BLaER1 treated with 17β-estradiol and CSF1 and Interleukin-3, amounts not matched to agents 10 nM and 100 nM (cell line): ENCODE measurements around the gene IQCK.

Experiments
- H3K27ac ChIP-seq, 11 experiments: shearing (Covaris generic); formaldehyde crosslinking; 2 replicates each; pipeline ENCODE4 v1.8.1; 2022
- H3K27me3 ChIP-seq, 11 experiments: shearing (Covaris generic); formaldehyde crosslinking; 2 replicates each; pipeline ENCODE4 v1.8.1; 2022
- H3K36me3 ChIP-seq, 11 experiments: shearing (Covaris generic); formaldehyde crosslinking; 2 replicates each; pipeline ENCODE4 v1.8.1; 2022
- H3K4me1 ChIP-seq, 10 experiments: shearing (Covaris generic); formaldehyde crosslinking; 2 replicates each; pipeline ENCODE4 v1.8.1; 2022
- H3K4me2 ChIP-seq, 11 experiments: shearing (Covaris generic); formaldehyde crosslinking; 2 replicates each; pipeline ENCODE4 v1.8.1; 2022
- H3K4me3 ChIP-seq, 10 experiments: shearing (Covaris generic); formaldehyde crosslinking; 2 replicates each; pipeline ENCODE4 v1.8.1; 2022
- H3K9ac ChIP-seq, 11 experiments: shearing (Covaris generic); formaldehyde crosslinking; 2 replicates each; pipeline ENCODE4 v1.8.1; 2022
- H3K9me3 ChIP-seq, 11 experiments: shearing (Covaris generic); formaldehyde crosslinking; replicated peaks in 1 of 11; 2 replicates each; pipeline ENCODE4 v1.8.1; 2022
- H4K20me1 ChIP-seq, 11 experiments: shearing (Covaris generic); formaldehyde crosslinking; 2 replicates each; pipeline ENCODE4 v1.8.1; 2022
- Cebpa-rat ChIP-seq, 11 experiments: shearing (Covaris generic); IDR thresholded peaks; 2 replicates each; pipeline ENCODE4 v1.8.1; 2022

IQCK gene

GRCh38 chr16:19883966-19884485 is 166.0 kb downstream of the IQCK start:
- Histone ChIP-seq H3K9ac (peak overlapping the region in 5 of 11 experiments; percentile 62 to 73 (median 66); a peak in 6 of 22 replicates), H3K4me2 (peak overlapping the region; percentile 90 to 99 (median 95)), H3K4me3 (peak overlapping the region; percentile 55 to 73 (median 62)), H3K27me3 (peaks cover 46 to 52% (median 49%) of the 10 kb centered on the region in 11 experiments), H3K9me3 (no peaks in the 10 kb centered on the region), H3K4me1 (peaks cover 7 to 19% (median 13%) of the 10 kb centered on the region in 10 experiments; a peak in 17 of 20 replicates), H3K27ac (no peak overlapping the region), H3K36me3 (no peaks in the 10 kb centered on the region), H4K20me1 (peaks cover 0 to 19% (median 8%) of the 10 kb centered on the region in 11 experiments; a peak in 7 of 22 replicates)
- TF ChIP-seq Cebpa-rat (IDR thresholded peaks at IDR 0.05), result no peak

GRCh38 chr16:19884611-19885450 is 166.8 kb downstream of the IQCK start, which contains the start of gene GPRC5B:
Gene GPRC5B, minus strand, starts transcription at chr16:19884848. Its CDS starts 12,003 bp downstream, at chr16:19872845.
- H3K4me3 ChIP-seq, result peak within 1 kb of the TSS; percentile 55 to 73 (median 62)
- H3K4me1 ChIP-seq, result peaks cover 7 to 19% (median 13%) of the 10 kb centered on the region in 10 experiments; a peak in 17 of 20 replicates
- no peak for TF ChIP-seq Cebpa-rat (IDR thresholded peaks at IDR 0.05)
- peaks cover 46 to 52% (median 49%) of the 10 kb centered on the region in 11 experiments for H3K27me3 ChIP-seq
- H3K36me3 ChIP-seq, result no peaks in the 10 kb centered on the region
- no peak within 1 kb of the TSS; a peak in 1 of 22 replicates for H3K27ac ChIP-seq
- H3K9ac ChIP-seq, result peak within 1 kb of the TSS; percentile 46 to 73 (median 64); a peak in 17 of 22 replicates
- no peaks in the 10 kb centered on the region for H3K9me3 ChIP-seq
- peaks cover 0 to 15% (median 8%) of the 10 kb centered on the region in 11 experiments; a peak in 6 of 22 replicates for H4K20me1 ChIP-seq
- peak within 1 kb of the TSS; percentile 90 to 99 (median 95) for H3K4me2 ChIP-seq

- Histone ChIP-seq H3K4me2 (peak overlapping the region; percentile 90 to 99 (median 95)), H4K20me1 (peaks cover 0 to 15% (median 8%) of the 10 kb centered on the region in 11 experiments; a peak in 6 of 22 replicates), H3K27ac (no peak overlapping the region), H3K4me1 (peaks cover 7 to 19% (median 13%) of the 10 kb centered on the region in 10 experiments; a peak in 17 of 20 replicates), H3K36me3 (no peaks in the 10 kb centered on the region), H3K4me3 (peak overlapping the region in 9 of 10 experiments; percentile 55 to 73 (median 62); a peak in 17 of 20 replicates), H3K9me3 (peaks cover 0 to 2% (median 0%) of the 10 kb centered on the region in 11 experiments; a peak in 1 of 22 replicates), H3K9ac (peak overlapping the region in 2 of 11 experiments; percentile 48 to 66; a peak in 1 of 22 replicates), H3K27me3 (peaks cover 46 to 52% (median 49%) of the 10 kb centered on the region in 11 experiments)
- no peak for TF ChIP-seq Cebpa-rat (IDR thresholded peaks at IDR 0.05)
Measured at GRCh38 chr16:19885451-19886072, 167.5 kb downstream of the IQCK start.

- H3K27me3 ChIP-seq, result peaks cover 46 to 49% (median 48%) of the 10 kb centered on the region in 11 experiments
Measured at GRCh38 chr16:19886073-19886941, 168.2 kb downstream of the IQCK start.

GRCh38 chr16:19888834-19889233 is 170.8 kb downstream of the IQCK start:
- H3K36me3 ChIP-seq, result no peaks in the 10 kb centered on the region
- peaks cover 0 to 9% (median 0%) of the 10 kb centered on the region in 11 experiments; a peak in 4 of 22 replicates for H4K20me1 ChIP-seq
- H3K4me3 ChIP-seq, result no peak overlapping the region
- H3K27me3 ChIP-seq, result peaks cover 22 to 23% (median 23%) of the 10 kb centered on the region in 11 experiments
- no peak overlapping the region for H3K4me2 ChIP-seq
- no peak overlapping the region for H3K9ac ChIP-seq
- no peak overlapping the region for H3K27ac ChIP-seq
- TF ChIP-seq Cebpa-rat (IDR thresholded peaks at IDR 0.05), result no peak
- H3K9me3 ChIP-seq, result peaks cover 0 to 7% (median 0%) of the 10 kb centered on the region in 11 experiments; a peak in 2 of 22 replicates
- peaks cover 7 to 13% (median 9%) of the 10 kb centered on the region in 10 experiments; a peak in 15 of 20 replicates for H3K4me1 ChIP-seq

More at GRCh38 chr16:19886073-19886941, 168.2 kb downstream of the IQCK start:
- Histone ChIP-seq H3K36me3 (no peaks in the 10 kb centered on the region), H4K20me1 (peaks cover 0 to 15% (median 8%) of the 10 kb centered on the region in 11 experiments; a peak in 6 of 22 replicates), H3K4me2 (peak overlapping the region; percentile 90 to 99 (median 95); a peak in 20 of 22 replicates), H3K9ac (no peak overlapping the region), H3K4me1 (peaks cover 7 to 19% (median 13%) of the 10 kb centered on the region in 10 experiments; a peak in 17 of 20 replicates), H3K27ac (no peak overlapping the region), H3K9me3 (peaks cover 0 to 7% (median 0%) of the 10 kb centered on the region in 11 experiments; a peak in 1 of 22 replicates), H3K4me3 (no peak overlapping the region)
- TF ChIP-seq Cebpa-rat (IDR thresholded peaks at IDR 0.05), result no peak

GRCh38 chr16:19890901-19891300 is 172.8 kb downstream of the IQCK start:
- H3K4me2 ChIP-seq, result no peak overlapping the region
- H3K27me3 ChIP-seq, result peaks cover 2 to 3% (median 3%) of the 10 kb centered on the region in 11 experiments
- no peak overlapping the region for H3K4me3 ChIP-seq
- peaks cover 0 to 2% (median 0%) of the 10 kb centered on the region in 11 experiments; a peak in 1 of 22 replicates for H4K20me1 ChIP-seq
- peaks cover 0 to 3% (median under 1%) of the 10 kb centered on the region in 10 experiments; a peak in 5 of 20 replicates for H3K4me1 ChIP-seq
- H3K9ac ChIP-seq, result no peak overlapping the region
- no peak for TF ChIP-seq Cebpa-rat (IDR thresholded peaks at IDR 0.05)
- H3K9me3 ChIP-seq, result peaks cover 0 to 7% (median 0%) of the 10 kb centered on the region in 11 experiments; a peak in 2 of 22 replicates
- H3K36me3 ChIP-seq, result no peaks in the 10 kb centered on the region
- H3K27ac ChIP-seq, result no peak overlapping the region

GRCh38 chr16:19892902-19893301 is 174.8 kb downstream of the IQCK start:
- Histone ChIP-seq H3K4me1 (no peaks in the 10 kb centered on the region), H4K20me1 (no peaks in the 10 kb centered on the region), H3K4me3 (no peak overlapping the region), H3K27ac (no peak overlapping the region), H3K36me3 (no peaks in the 10 kb centered on the region), H3K9ac (no peak overlapping the region), H3K4me2 (no peak overlapping the region), H3K9me3 (peaks cover 0 to 7% (median 0%) of the 10 kb centered on the region in 11 experiments; a peak in 2 of 22 replicates), H3K27me3 (no peaks in the 10 kb centered on the region)
- no peak for TF ChIP-seq Cebpa-rat (IDR thresholded peaks at IDR 0.05)
